A673 (cell line): ENCODE measurements around the gene EXOC3.

Experiments used
- EZH2 ChIP-seq: fragments of 200-600 bp; sonication (generic); IDR thresholded peaks from 2 replicates; pipeline ENCODE4 v1.6.1; 2017; ENCODE audit warnings: borderline replicate concordance, low read depth, mild to moderate bottlenecking, mixed read lengths, antibody characterized with exemption, low read length; ENCODE audit not compliant: poor library complexity, severe bottlenecking
- TF ChIP-seq, protein P1 (sequence below): fragments of 300-800, 200-600 bp; sonication (generic); conservative IDR thresholded peaks from 2 replicates; pipeline ENCODE4 v1.5.1; 2017; ENCODE audit warnings: low read depth, mild to moderate bottlenecking, antibody characterized with exemption, low read length, moderate library complexity, mixed read lengths

DNA sequence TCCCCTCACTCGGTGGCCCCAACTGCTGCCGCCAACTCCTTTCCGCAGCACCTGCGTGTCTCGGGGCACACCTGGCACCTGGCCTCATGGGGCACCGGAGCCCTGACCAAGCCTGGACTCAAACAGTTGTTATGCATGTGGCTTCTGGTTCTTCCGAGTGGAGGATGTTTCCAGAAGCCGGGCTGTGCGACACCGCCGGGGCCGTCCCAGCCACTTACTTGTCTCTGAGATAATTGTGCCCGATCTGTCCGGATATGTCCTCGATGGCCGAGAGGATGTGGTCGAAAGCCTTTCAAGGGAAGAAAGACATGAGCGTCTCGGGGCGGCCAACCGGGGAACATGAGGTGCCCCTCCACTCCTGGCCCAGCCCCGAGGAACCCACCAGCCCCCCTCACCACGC lies 38.4 kb downstream of the EXOC3 start:
- TF ChIP-seq, protein P1, sequence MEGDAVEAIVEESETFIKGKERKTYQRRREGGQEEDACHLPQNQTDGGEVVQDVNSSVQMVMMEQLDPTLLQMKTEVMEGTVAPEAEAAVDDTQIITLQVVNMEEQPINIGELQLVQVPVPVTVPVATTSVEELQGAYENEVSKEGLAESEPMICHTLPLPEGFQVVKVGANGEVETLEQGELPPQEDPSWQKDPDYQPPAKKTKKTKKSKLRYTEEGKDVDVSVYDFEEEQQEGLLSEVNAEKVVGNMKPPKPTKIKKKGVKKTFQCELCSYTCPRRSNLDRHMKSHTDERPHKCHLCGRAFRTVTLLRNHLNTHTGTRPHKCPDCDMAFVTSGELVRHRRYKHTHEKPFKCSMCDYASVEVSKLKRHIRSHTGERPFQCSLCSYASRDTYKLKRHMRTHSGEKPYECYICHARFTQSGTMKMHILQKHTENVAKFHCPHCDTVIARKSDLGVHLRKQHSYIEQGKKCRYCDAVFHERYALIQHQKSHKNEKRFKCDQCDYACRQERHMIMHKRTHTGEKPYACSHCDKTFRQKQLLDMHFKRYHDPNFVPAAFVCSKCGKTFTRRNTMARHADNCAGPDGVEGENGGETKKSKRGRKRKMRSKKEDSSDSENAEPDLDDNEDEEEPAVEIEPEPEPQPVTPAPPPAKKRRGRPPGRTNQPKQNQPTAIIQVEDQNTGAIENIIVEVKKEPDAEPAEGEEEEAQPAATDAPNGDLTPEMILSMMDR: no peak
- TF ChIP-seq EZH2: no peak
